K562 (cell line): ENCODE data around the gene SND1. TPM values are rescaled to one million over a fixed set of nuclear protein-coding genes. Genes with fewer than 3 reads are reported as not detected.

Experiments used
- ARID4B ChIP-seq: sonication (generic); formaldehyde crosslinking; IDR thresholded peaks from 2 replicates; pipeline ENCODE4 v1.8.0; 2022; ENCODE audit warnings: mild to moderate bottlenecking, missing genetic modification reagents
- DPF2 ChIP-seq: fragments of 450-650 bp; IDR thresholded peaks from 2 replicates; pipeline ENCODE4 v1.6.1; 2016
- EHMT2 ChIP-seq: fragments of 450-650 bp; IDR thresholded peaks from 2 replicates; pipeline ENCODE4 v1.6.1; 2018; ENCODE audit warnings: antibody characterized with exemption
- FOXK1 ChIP-seq: sonication (generic); formaldehyde crosslinking; IDR thresholded peaks from 2 replicates; pipeline ENCODE4 v1.8.0; 2022; ENCODE audit warnings: missing genetic modification reagents, mild to moderate bottlenecking, borderline replicate concordance
- MYC ChIP-seq, 2 experiments: fragments of 250-450 bp in 1 of 2; sonication (Bioruptor Pico) in 1 of 2; IDR thresholded peaks; 2 replicates each; pipeline versions ENCODE4 v1.5.1 to v1.6.1; 2012 to 2021; ENCODE audit warnings: low read depth in 2 of 2, borderline replicate concordance in 1 of 2, improper control_type of control experiment in 1 of 2, low read length in 1 of 2, mild to moderate bottlenecking in 1 of 2, moderate library complexity in 1 of 2
- ZBTB49 ChIP-seq: sonication (generic); formaldehyde crosslinking; IDR thresholded peaks from 2 replicates; pipeline ENCODE4 v1.8.0; 2022; ENCODE audit warnings: missing genetic modification reagents, mild to moderate bottlenecking, borderline replicate concordance
- ZKSCAN1 ChIP-seq: fragments of 150-350 bp; IDR thresholded peaks from 2 replicates; pipeline ENCODE4 v1.6.1; 2016; ENCODE audit warnings: low read depth, low read length
- ZNF512 ChIP-seq: IDR thresholded peaks from 2 replicates; pipeline ENCODE4 v1.6.1; 2016; ENCODE audit warnings: missing genetic modification characterization, missing compliant biosample characterization
- ZNF785 ChIP-seq: fragments of 250-450 bp; sonication (Bioruptor Pico); IDR thresholded peaks from 2 replicates; pipeline ENCODE4 v1.4.0; 2020; ENCODE audit warnings: mild to moderate bottlenecking
- polyA plus RNA-seq, 8 experiments: library from polyadenylated mRNA; depleted of rRNA in 4 of 8; stranded (reverse) in 5 of 8; unstranded in 3 of 8; fragments of >200 nt; fragmentation: Nextera tagmentation in 2 of 8; fragmentation: Illumina TruSeq in 1 of 8; extraction: Ambion mirVana in 2 of 8; extraction: Trizol in 1 of 8; gene quantifications; 2 replicates each; pipeline versions ENCODE4 v1.2.1 to v1.2.3, GENCODE V29; 2011 to 2014; ENCODE audit warnings: inconsistent platforms in 1 of 8, missing spikeins in 1 of 8
- total RNA-seq, 7 experiments: library from RNA; depleted of rRNA in 6 of 7; stranded (reverse); fragments of >200 nt in 6 of 7; fragmentation: Illumina TruSeq in 2 of 7; extraction: Trizol in 2 of 7; gene quantifications; 2 replicates each; pipeline versions ENCODE4 v1.2.1 to v1.2.3, GENCODE V29; 2011 to 2021; ENCODE audit warnings: low replicate concordance in 1 of 7
- TF ChIP-seq, protein P1 (sequence below): fragments of 250-450 bp; sonication (Bioruptor Pico); IDR thresholded peaks from 2 replicates; pipeline ENCODE4 v1.9.0; 2021; ENCODE audit warnings: mild to moderate bottlenecking, inconsistent platforms
- TF ChIP-seq, protein P2 (sequence below), 2 experiments: fragments of 450-650 bp in 1 of 2; IDR thresholded peaks; 2 replicates each; pipeline ENCODE4 v1.6.1; 2011 to 2017; ENCODE audit warnings: low read depth in 2 of 2, antibody characterized with exemption in 1 of 2, borderline replicate concordance in 1 of 2, low read length in 1 of 2, mild to moderate bottlenecking in 1 of 2, mixed read lengths in 1 of 2; ENCODE audit not compliant: control insufficient read depth in 1 of 2

The SND1 gene
- total and polyA plus RNA-seq, 9 of the 15 experiments (the other 6 are each of a cell fraction or from before 2014, with no cell fraction given), result 46.5 to 307 (median 191) TPM

- TF ChIP-seq ARID4B (CRISPR knock-in tag) (no peak), ZNF785 (CRISPR knock-in tag) (no peak), EHMT2 (no peak), ZBTB49 (CRISPR knock-in tag) (no peak), FOXK1 (CRISPR knock-in tag) (no peak), ZKSCAN1 (no peak), MYC (IDR thresholded peaks at IDR 0.05; ENCODE audit: low read depth, low read length) (peak; percentile 68; the same call in 1 of the 2 replicates), MYC (CRISPR knock-in tag; IDR thresholded peaks at IDR 0.05; ENCODE audit: borderline replicate concordance, low read depth) (no peak), DPF2 (peak; percentile 94), ZNF512 (tag) (no peak)
- TF ChIP-seq, protein P1, sequence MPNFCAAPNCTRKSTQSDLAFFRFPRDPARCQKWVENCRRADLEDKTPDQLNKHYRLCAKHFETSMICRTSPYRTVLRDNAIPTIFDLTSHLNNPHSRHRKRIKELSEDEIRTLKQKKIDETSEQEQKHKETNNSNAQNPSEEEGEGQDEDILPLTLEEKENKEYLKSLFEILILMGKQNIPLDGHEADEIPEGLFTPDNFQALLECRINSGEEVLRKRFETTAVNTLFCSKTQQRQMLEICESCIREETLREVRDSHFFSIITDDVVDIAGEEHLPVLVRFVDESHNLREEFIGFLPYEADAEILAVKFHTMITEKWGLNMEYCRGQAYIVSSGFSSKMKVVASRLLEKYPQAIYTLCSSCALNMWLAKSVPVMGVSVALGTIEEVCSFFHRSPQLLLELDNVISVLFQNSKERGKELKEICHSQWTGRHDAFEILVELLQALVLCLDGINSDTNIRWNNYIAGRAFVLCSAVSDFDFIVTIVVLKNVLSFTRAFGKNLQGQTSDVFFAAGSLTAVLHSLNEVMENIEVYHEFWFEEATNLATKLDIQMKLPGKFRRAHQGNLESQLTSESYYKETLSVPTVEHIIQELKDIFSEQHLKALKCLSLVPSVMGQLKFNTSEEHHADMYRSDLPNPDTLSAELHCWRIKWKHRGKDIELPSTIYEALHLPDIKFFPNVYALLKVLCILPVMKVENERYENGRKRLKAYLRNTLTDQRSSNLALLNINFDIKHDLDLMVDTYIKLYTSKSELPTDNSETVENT (CRISPR knock-in tag), result no peak
- TF ChIP-seq, protein P2, sequence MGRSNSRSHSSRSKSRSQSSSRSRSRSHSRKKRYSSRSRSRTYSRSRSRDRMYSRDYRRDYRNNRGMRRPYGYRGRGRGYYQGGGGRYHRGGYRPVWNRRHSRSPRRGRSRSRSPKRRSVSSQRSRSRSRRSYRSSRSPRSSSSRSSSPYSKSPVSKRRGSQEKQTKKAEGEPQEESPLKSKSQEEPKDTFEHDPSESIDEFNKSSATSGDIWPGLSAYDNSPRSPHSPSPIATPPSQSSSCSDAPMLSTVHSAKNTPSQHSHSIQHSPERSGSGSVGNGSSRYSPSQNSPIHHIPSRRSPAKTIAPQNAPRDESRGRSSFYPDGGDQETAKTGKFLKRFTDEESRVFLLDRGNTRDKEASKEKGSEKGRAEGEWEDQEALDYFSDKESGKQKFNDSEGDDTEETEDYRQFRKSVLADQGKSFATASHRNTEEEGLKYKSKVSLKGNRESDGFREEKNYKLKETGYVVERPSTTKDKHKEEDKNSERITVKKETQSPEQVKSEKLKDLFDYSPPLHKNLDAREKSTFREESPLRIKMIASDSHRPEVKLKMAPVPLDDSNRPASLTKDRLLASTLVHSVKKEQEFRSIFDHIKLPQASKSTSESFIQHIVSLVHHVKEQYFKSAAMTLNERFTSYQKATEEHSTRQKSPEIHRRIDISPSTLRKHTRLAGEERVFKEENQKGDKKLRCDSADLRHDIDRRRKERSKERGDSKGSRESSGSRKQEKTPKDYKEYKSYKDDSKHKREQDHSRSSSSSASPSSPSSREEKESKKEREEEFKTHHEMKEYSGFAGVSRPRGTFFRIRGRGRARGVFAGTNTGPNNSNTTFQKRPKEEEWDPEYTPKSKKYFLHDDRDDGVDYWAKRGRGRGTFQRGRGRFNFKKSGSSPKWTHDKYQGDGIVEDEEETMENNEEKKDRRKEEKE (IDR thresholded peaks at IDR 0.05; ENCODE audit: borderline replicate concordance in 1 of 2, control insufficient read depth in 1 of 2, low read depth in 2 of 2, low read length in 1 of 2), result no peak
Observed at GRCh38 chr7:127822822-127823508, 171.0 kb downstream of the SND1 start (continued).
